Pancreas (tissue), 10 donors: ENCODE results near the gene MED26. TPM values are rescaled to one million over a fixed set of nuclear protein-coding genes. Genes with fewer than 3 reads are reported as not detected.
A peak's percentile ranks its signal among the peaks of the same experiment; 100 is the strongest.
"Not testable (repeated sequence)": the region's sequence is repeated elsewhere in the genome, so short reads cannot be mapped to it uniquely, and the experiment has no call there.

Source experiments
- ATAC-seq, 4 donors: fragments of 200-7000 bp; cut with Tn5 transposase; one replicate each; pipeline versions ENCODE4 v1.8.0 to v1.9.1; 2020; ENCODE audit warnings: mild to moderate bottlenecking in 4 of 4, moderate library complexity in 4 of 4
- DNase-seq, 6 donors: peaks; one replicate each; pipeline ENCODE4 v3.0.0-alpha.2; 2020
- FAIRE-seq: peaks from 2 replicates; lab custom pipeline; 2012; peaks lifted over from hg19 to GRCh38; lab: Jason Lieb, UNC
- H3K27ac ChIP-seq, 4 donors: fragments of 200-600 bp; sonication (generic); 1 replicate in 3 of 4; 2 replicates in 1 of 4; pipeline versions ENCODE4 v1.5.0 to v1.8.0; 2020
- H3K27me3 ChIP-seq, 4 donors: fragments of 200-600 bp; one replicate each; pipeline ENCODE4 v1.8.0; 2021
- H3K36me3 ChIP-seq, 3 donors: fragments of 200-600 bp; sonication (generic) in 1 of 3; one replicate each; pipeline versions ENCODE4 v1.5.0 to v1.8.0; 2020 to 2021
- H3K4me1 ChIP-seq, 3 donors: fragments of 200-600 bp; one replicate each; pipeline ENCODE4 v1.8.0; 2021
- H3K4me3 ChIP-seq, 4 donors: fragments of 200-600 bp; sonication (generic) in 2 of 4; one replicate each; pipeline versions ENCODE4 v1.5.0 to v1.8.0; 2020 to 2021
- H3K9me3 ChIP-seq, 4 donors: fragments of 200-600 bp; one replicate each; pipeline ENCODE4 v1.8.0; 2021
- CTCF ChIP-seq, 4 donors: fragments of 200-600 bp; sonication (generic) in 3 of 4; IDR thresholded peaks; one replicate each; pipeline versions ENCODE4 v1.5.0 to v1.8.0; 2021; ENCODE audit warnings: antibody characterized with exemption in 4 of 4
- WGBS, 2 donors: extraction: QIAGEN DNeasy Blood & Tissue Kit; methylation state at CpG; one replicate each; pipeline ENCODE4 v1.1.7; 2013; 5-methylcytosine and 5-hydroxymethylcytosine counted together
- intact Hi-C, 3 donors: fragments of 100-400 bp; cut with DNase I; formaldehyde crosslinking; loops; one replicate each; pipeline versions ENCODE4 v1.11.1 to v1.14.2; 2022
- polyA plus RNA-seq, 2 donors: library from polyadenylated mRNA; stranded (reverse); fragments of 200-250 nt; gene quantifications; one replicate each; pipeline ENCODE4 v1.2.3, GENCODE V29; 2013
- total RNA-seq, 6 donors: library from RNA; stranded (reverse); fragmentation: NEBNext Ultra II Directional in 4 of 6; extraction: Animal tissue kit (Norgen Biotek cat#: 25700) in 4 of 6; gene quantifications; one replicate each; pipeline versions ENCODE4 v1.2.1 to v1.2.4, GENCODE V29; 2021 to 2023
- donor health status: healthy with polysubstance abuse.
- donor health status: DM: no; HTN: no; CAD: no; lungs with moderate emphysema.
- donor health status: DM: no; HTN: no; CAD: no.
- donor health status: control.
- donor health status: control.
- donor health status: Bipolar disorder and iron deficiency.
- donor health status: DM: yes; HTN: yes; CAD: no.
- donor health status: DM: no; HTN: no; CAD: no.
- donor health status: DM: no; HTN: no; CAD: no.
- donor health status: DM: yes; HTN: yes; CAD: no.

The MED26 gene
- total and polyA plus RNA-seq, 8 donors = 3.7 to 7.1 (median 4.0) TPM

GRCh38 chr19:16554776-16555175 is 73.2 kb downstream of the MED26 start:
- DNase-seq = no peak
- no peaks in the 10 kb centered on the region for H3K9me3 ChIP-seq
- no peak overlapping the region for H3K4me3 ChIP-seq
- H3K27me3 ChIP-seq = no peaks in the 10 kb centered on the region
- 91 to 94% methylated on average over 8 of the region's 8 CpGs for WGBS, 2 donors
- no peak overlapping the region for H3K27ac ChIP-seq
- intact Hi-C loops = no loop called here
- no peak for TF ChIP-seq CTCF (IDR thresholded peaks at IDR 0.05)
- no peaks in the 10 kb centered on the region for H3K4me1 ChIP-seq
- H3K36me3 ChIP-seq = peaks cover 0 to 33% (median 12%) of the 10 kb centered on the region in 3 donors
- ATAC-seq = no peak
- no peak for FAIRE-seq

DNA sequence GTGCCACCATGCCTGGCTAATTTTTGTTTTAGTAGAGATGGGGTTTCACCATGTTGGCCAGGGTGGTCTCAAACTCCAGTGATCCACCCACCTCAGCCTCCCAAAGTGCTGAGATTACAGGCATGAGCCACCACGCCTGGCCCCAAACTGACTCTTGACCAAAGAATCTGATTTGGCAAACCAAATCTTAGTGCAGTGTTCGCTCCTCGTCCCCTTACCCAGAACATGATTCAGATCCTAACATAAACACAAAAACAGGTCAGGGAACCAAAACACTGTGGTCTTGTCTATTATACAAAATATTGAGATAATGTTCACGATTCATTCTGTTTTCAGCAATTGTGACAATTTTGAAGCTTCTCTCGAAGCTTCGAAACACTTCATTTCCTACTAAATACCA is 76.1 kb downstream of the MED26 start:
- H3K9me3 ChIP-seq, H3K27me3 ChIP-seq, intact Hi-C loops, FAIRE-seq, DNase-seq, H3K4me3 ChIP-seq, ATAC-seq, H3K27ac ChIP-seq, H3K4me1 ChIP-seq: not testable (repeated sequence)
- WGBS, 2 donors = 90 to 97% methylated on average over 6 of the region's 6 CpGs
- peaks cover 0 to 31% (median 9%) of the 10 kb centered on the region in 3 donors for H3K36me3 ChIP-seq

- 84 to 85% methylated on average over 4 of the region's 4 CpGs for WGBS, 2 donors
- ATAC-seq = no peak
- TF ChIP-seq CTCF (IDR thresholded peaks at IDR 0.05) = no peak
These were observed 79.0 kb downstream of the MED26 start for GRCh38 chr19:16548956-16549355.

GRCh38 chr19:16544473-16545231 is 83.4 kb downstream of the MED26 start:
- ATAC-seq (no peak), FAIRE-seq (no peak), DNase-seq (no peak)
- intact Hi-C loops = no loop called here
- H3K27me3 ChIP-seq = no peaks in the 10 kb centered on the region
- no peaks in the 10 kb centered on the region for H3K9me3 ChIP-seq
- peaks cover 18 to 24% (median 19%) of the 10 kb centered on the region in 3 donors for H3K4me1 ChIP-seq
- no peak overlapping the region for H3K27ac ChIP-seq
- no peaks in the 10 kb centered on the region for H3K36me3 ChIP-seq
- 90 to 93% methylated on average over 11 of the region's 11 CpGs for WGBS, 2 donors
- no peak overlapping the region for H3K4me3 ChIP-seq
- no peak for TF ChIP-seq CTCF (IDR thresholded peaks at IDR 0.05)

More at GRCh38 chr19:16548956-16549355, 79.0 kb downstream of the MED26 start:
- Histone ChIP-seq H3K27ac (no peak overlapping the region), H3K4me1 (peaks cover 0 to 1% (median 0%) of the 10 kb centered on the region in 3 donors), H3K27me3 (no peaks in the 10 kb centered on the region), H3K4me3 (no peak overlapping the region), H3K36me3 (peaks cover 0 to 15% (median 9%) of the 10 kb centered on the region in 3 donors), H3K9me3 (no peaks in the 10 kb centered on the region)
- DNase-seq (no peak), FAIRE-seq (no peak)
- intact Hi-C loops = no loop called here

DNA sequence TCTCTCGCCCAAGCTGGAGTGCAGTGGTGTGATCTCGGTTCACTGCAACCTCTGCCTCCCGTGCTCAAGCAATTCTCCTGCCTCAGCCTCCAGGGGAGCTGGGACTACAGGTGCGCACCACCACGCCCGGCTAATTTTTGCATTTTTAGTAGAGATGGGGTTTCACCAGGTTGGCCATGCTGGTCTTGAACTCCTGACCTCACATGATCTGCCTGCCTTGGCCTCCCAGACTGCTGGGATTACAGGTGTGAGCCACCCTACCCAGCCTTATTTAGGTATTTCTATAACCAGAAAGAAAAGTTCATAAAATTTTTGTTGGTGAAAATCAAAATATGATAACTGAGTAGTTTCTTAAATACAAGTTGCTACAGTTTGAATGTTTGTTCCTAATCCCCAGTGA is 84.3 kb downstream of the MED26 start:
- H3K9me3 ChIP-seq = not testable (repeated sequence)

More for the DNA sequence above, 84.3 kb downstream of the MED26 start:
- H3K36me3 ChIP-seq, H3K27ac ChIP-seq, H3K27me3 ChIP-seq, DNase-seq, ATAC-seq, intact Hi-C loops, FAIRE-seq: not testable (repeated sequence)
- H3K4me1 ChIP-seq = peaks cover 18 to 25% (median 19%) of the 10 kb centered on the region in 3 donors
- 79 to 82% methylated on average over 6 of the region's 6 CpGs for WGBS, 2 donors
- peak overlapping the region in 1 of 4 donors; percentile 86 for H3K4me3 ChIP-seq
